D721Med (cell line): Measurements from ENCODE around the gene TASOR2.

Experiments
- DNase-seq: peaks from one replicate; pipeline ENCODE4 v3.0.0; 2011; ENCODE audit warnings: low spot score; ENCODE audit not compliant: insufficient read length
- FAIRE-seq: peaks from 2 replicates; lab custom pipeline; 2011; peaks lifted over from hg19 to GRCh38; lab: Jason Lieb, UNC
- CTCF ChIP-seq: IDR thresholded peaks from 2 replicates; pipeline ENCODE4 v1.5.1; 2012; ENCODE audit warnings: mild to moderate bottlenecking, control low read depth; ENCODE audit not compliant: insufficient read depth; ENCODE audit errors: missing control alignments

The TASOR2 gene

GRCh38 chr10:5698062-5698461 is 13.4 kb downstream of the TASOR2 start:
- DNase-seq (no peak), FAIRE-seq (no peak)
- TF ChIP-seq CTCF: no peak

GRCh38 chr10:5708356-5708755 is 23.7 kb downstream of the TASOR2 start:
- DNase-seq: no peak
- no peak for FAIRE-seq
- no peak for TF ChIP-seq CTCF

GRCh38 chr10:5709865-5710264 is 25.2 kb downstream of the TASOR2 start:
- FAIRE-seq (no peak), DNase-seq (no peak)
- TF ChIP-seq CTCF: no peak

- no peak for DNase-seq
- no peak for TF ChIP-seq CTCF
- no peak for FAIRE-seq
Observed at GRCh38 chr10:5710859-5711258, 26.2 kb downstream of the TASOR2 start.

GRCh38 chr10:5711642-5712041 is 27.0 kb downstream of the TASOR2 start:
- FAIRE-seq (no peak), DNase-seq (no peak)
- no peak for TF ChIP-seq CTCF

GRCh38 chr10:5719546-5719945 is 34.9 kb downstream of the TASOR2 start:
- no peak for DNase-seq
- TF ChIP-seq CTCF: no peak
- FAIRE-seq: no peak

GRCh38 chr10:5720182-5720581 is 35.5 kb downstream of the TASOR2 start:
- no peak for DNase-seq
- no peak for FAIRE-seq
- no peak for TF ChIP-seq CTCF
